ENCODE measurements around the gene CFDP1.

GRCh38 chr16:75304521-75305363, 128.6 kb downstream of the CFDP1 start:
- TF ChIP-seq POLR2AphosphoS5 (IDR thresholded peaks at IDR 0.05): no peak
- no peak for TF ChIP-seq CTCF (IDR thresholded peaks at IDR 0.05)
